GM12891 (cell line): Measurements from ENCODE around the gene GJD2.

Experiments
- POLR2A ChIP-seq: IDR thresholded peaks from 2 replicates; pipeline ENCODE4 v1.6.1; 2011; ENCODE audit warnings: low read depth, low read length, control low read depth
- POLR2AphosphoS5 ChIP-seq: IDR thresholded peaks from 2 replicates; pipeline ENCODE4 v1.6.1; 2011; ENCODE audit warnings: low read depth, low read length, control low read depth
- POU2F2 ChIP-seq: IDR thresholded peaks from 2 replicates; pipeline ENCODE4 v1.6.1; 2011; ENCODE audit warnings: low read depth, mild to moderate bottlenecking, control low read depth, low read length, moderate library complexity
- SPI1 ChIP-seq: IDR thresholded peaks from 2 replicates; pipeline ENCODE4 v1.6.1; 2011; ENCODE audit warnings: low read depth, low read length, control low read depth
- TAF1 ChIP-seq: IDR thresholded peaks from 2 replicates; pipeline ENCODE4 v1.6.1; 2011; ENCODE audit warnings: low read depth, low read length, control low read depth

DNA sequence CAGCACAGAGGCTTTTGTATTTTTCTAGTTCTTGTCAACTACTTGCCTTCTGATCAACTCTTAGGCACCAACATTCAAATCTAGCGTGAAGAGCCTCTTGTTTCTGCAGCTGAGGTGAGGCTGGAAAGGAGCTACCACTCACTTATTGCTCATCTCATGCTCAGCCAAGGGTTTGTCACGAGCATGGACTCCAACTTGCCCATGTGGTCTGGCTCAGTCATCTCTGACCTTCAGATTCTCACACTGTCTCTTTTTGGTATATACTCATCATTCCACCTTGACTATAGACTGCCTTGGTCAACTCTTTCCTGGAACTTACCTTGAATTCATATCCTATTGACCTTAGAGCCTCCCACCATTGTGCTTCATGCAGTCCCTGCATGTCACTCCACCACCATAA is 5.2 kb upstream of the GJD2 start:
- TF ChIP-seq TAF1: no peak
- TF ChIP-seq POLR2A: no peak
- TF ChIP-seq POU2F2: no peak
- no peak for TF ChIP-seq POLR2AphosphoS5
- no peak for TF ChIP-seq SPI1
